Tibial artery (tissue), 4 donors: ENCODE results near the gene ARFGEF3.

Experiments used
- DNase-seq, 2 donors: peaks; one replicate each; pipeline ENCODE4 v3.0.0-alpha.2; 2019
- H3K27ac ChIP-seq, 2 donors: fragments of 200-600 bp; sonication (generic) in 1 of 2; 1 replicate in 1 of 2; 2 replicates in 1 of 2; pipeline ENCODE4 v1.5.1; 2018 to 2019; ENCODE audit warnings: mild to moderate bottlenecking in 1 of 2
- H3K27me3 ChIP-seq, 2 donors: fragments of 200-600 bp; sonication (generic) in 1 of 2; one replicate each; pipeline versions ENCODE4 v1.5.1 to v1.6.0; 2016 to 2019
- H3K36me3 ChIP-seq, 3 donors: fragments of 200-600 bp; sonication (generic) in 2 of 3; one replicate each; pipeline ENCODE4 v1.5.1; 2016 to 2019; ENCODE audit warnings: mild to moderate bottlenecking in 2 of 3
- H3K4me1 ChIP-seq, 4 donors: fragments of 200-600 bp; sonication (generic) in 2 of 4; 1 replicate in 3 of 4; 2 replicates in 1 of 4; pipeline ENCODE4 v1.5.1; 2016 to 2019
- H3K4me3 ChIP-seq, 2 donors: fragments of 200-600 bp; sonication (generic) in 1 of 2; 1 replicate in 1 of 2; 2 replicates in 1 of 2; pipeline ENCODE4 v1.5.1; 2018 to 2019; ENCODE audit warnings: mild to moderate bottlenecking in 2 of 2
- H3K9me3 ChIP-seq, 3 donors: fragments of 200-600 bp; sonication (generic) in 1 of 3; one replicate each; pipeline ENCODE4 v1.5.1; 2016 to 2019
- intact Hi-C: fragments of 100-400 bp; cut with DNase I; formaldehyde crosslinking; loops from one replicate; pipeline ENCODE4 v1.15.0; 2023; ENCODE audit warnings: low total_unique reads
- TF ChIP-seq, protein P1 (sequence below), 2 experiments: fragments of 200-600 bp in 1 of 2; fragments of 450-650 bp in 1 of 2; IDR thresholded peaks; one replicate each; pipeline ENCODE4 v1.5.1; 2017 to 2019; ENCODE audit warnings: antibody characterized with exemption in 2 of 2, mild to moderate bottlenecking in 1 of 2, moderate library complexity in 1 of 2

ARFGEF3 gene

GRCh38 chr6:138321934-138322333 lies 160.2 kb downstream of the ARFGEF3 start:
- H3K36me3 ChIP-seq, result peaks cover 0 to 7% (median 0%) of the 10 kb centered on the region in 3 donors
- intact Hi-C loops, result no loop called here
- no peak overlapping the region for H3K4me3 ChIP-seq
- no peaks in the 10 kb centered on the region for H3K27me3 ChIP-seq
- H3K27ac ChIP-seq, result no peak overlapping the region
- DNase-seq, result no peak
- no peaks in the 10 kb centered on the region for H3K9me3 ChIP-seq
- H3K4me1 ChIP-seq, result no peaks in the 10 kb centered on the region
- TF ChIP-seq, protein P1, sequence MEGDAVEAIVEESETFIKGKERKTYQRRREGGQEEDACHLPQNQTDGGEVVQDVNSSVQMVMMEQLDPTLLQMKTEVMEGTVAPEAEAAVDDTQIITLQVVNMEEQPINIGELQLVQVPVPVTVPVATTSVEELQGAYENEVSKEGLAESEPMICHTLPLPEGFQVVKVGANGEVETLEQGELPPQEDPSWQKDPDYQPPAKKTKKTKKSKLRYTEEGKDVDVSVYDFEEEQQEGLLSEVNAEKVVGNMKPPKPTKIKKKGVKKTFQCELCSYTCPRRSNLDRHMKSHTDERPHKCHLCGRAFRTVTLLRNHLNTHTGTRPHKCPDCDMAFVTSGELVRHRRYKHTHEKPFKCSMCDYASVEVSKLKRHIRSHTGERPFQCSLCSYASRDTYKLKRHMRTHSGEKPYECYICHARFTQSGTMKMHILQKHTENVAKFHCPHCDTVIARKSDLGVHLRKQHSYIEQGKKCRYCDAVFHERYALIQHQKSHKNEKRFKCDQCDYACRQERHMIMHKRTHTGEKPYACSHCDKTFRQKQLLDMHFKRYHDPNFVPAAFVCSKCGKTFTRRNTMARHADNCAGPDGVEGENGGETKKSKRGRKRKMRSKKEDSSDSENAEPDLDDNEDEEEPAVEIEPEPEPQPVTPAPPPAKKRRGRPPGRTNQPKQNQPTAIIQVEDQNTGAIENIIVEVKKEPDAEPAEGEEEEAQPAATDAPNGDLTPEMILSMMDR (IDR thresholded peaks at IDR 0.05), result no peak

DNA sequence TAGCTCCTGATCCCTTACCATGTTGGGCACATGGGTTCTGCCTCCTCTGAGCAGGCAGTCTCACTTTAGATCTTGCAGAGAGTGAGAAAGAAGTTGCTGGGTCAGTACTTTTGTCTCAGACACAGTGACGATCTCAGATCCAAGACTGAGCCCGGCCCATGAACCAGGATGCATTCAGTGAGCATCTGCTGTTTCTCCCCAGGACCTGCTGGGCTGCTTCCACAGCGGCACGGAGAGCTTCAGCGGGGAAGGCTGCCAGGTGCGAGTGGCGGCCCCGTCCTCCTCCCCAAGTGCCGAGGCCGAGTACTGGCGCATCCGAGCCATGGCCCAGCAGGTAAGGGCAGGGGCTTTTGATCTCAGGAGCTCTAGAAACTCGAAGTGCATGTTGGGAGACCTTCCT lies 162.1 kb downstream of the ARFGEF3 start:
- H3K27ac ChIP-seq, result no peak overlapping the region
- TF ChIP-seq, protein P1 (IDR thresholded peaks at IDR 0.05), result no peak
- H3K9me3 ChIP-seq, result no peaks in the 10 kb centered on the region
- no peaks in the 10 kb centered on the region for H3K27me3 ChIP-seq
- peaks cover 0 to 7% (median 0%) of the 10 kb centered on the region in 3 donors for H3K36me3 ChIP-seq
- intact Hi-C loops, result no loop called here
- DNase-seq, result no peak
- no peaks in the 10 kb centered on the region for H3K4me1 ChIP-seq
- H3K4me3 ChIP-seq, result no peak overlapping the region

DNA sequence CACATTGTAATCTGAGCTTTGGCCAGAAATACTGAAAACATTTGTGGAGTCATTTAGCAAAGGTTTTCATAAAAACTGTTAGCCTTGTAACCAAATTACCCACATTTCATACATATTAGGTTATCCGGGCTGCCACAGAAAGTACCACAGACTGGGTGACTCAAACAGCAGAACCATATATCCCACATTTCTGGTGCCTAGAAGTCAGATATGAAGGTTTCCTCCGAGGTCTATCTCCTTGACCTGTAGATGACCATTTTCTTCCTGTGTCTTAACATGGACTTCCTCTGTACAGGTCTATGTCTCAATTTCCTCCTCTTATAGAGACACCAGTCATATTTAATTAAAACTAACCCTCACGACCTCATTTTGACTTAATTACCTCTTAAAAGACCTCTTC lies 166.5 kb downstream of the ARFGEF3 start:
- Histone ChIP-seq H3K4me3 (no peak overlapping the region), H3K27ac (no peak overlapping the region), H3K4me1 (no peaks in the 10 kb centered on the region), H3K9me3 (no peaks in the 10 kb centered on the region), H3K27me3 (no peaks in the 10 kb centered on the region), H3K36me3 (peaks cover 0 to 7% (median 0%) of the 10 kb centered on the region in 3 donors)
- TF ChIP-seq, protein P1 (IDR thresholded peaks at IDR 0.05), result no peak
- DNase-seq, result no peak
- intact Hi-C loops, result no loop called here

GRCh38 chr6:138330763-138331162 lies 169.0 kb downstream of the ARFGEF3 start:
- Histone ChIP-seq H3K4me3 (no peak overlapping the region), H3K27ac (no peak overlapping the region), H3K4me1 (no peaks in the 10 kb centered on the region), H3K9me3 (no peaks in the 10 kb centered on the region), H3K27me3 (no peaks in the 10 kb centered on the region), H3K36me3 (peaks cover 0 to 11% (median 0%) of the 10 kb centered on the region in 3 donors)
- TF ChIP-seq, protein P1 (IDR thresholded peaks at IDR 0.05), result no peak
- intact Hi-C loops, result no loop called here
- no peak for DNase-seq

- Histone ChIP-seq H3K4me1 (no peaks in the 10 kb centered on the region), H3K9me3 (no peaks in the 10 kb centered on the region), H3K4me3 (no peak overlapping the region), H3K27ac (no peak overlapping the region), H3K27me3 (no peaks in the 10 kb centered on the region), H3K36me3 (peaks cover 0 to 11% (median 0%) of the 10 kb centered on the region in 3 donors)
- TF ChIP-seq, protein P1 (IDR thresholded peaks at IDR 0.05), result no peak
- no peak for DNase-seq
- intact Hi-C loops, result no loop called here
Observed at GRCh38 chr6:138331444-138331843, 169.7 kb downstream of the ARFGEF3 start.

GRCh38 chr6:138331984-138332383 lies 170.2 kb downstream of the ARFGEF3 start:
- H3K4me3 ChIP-seq, result no peak overlapping the region
- H3K27ac ChIP-seq, result no peak overlapping the region
- H3K4me1 ChIP-seq, result no peaks in the 10 kb centered on the region
- no peaks in the 10 kb centered on the region for H3K27me3 ChIP-seq
- DNase-seq, result no peak
- intact Hi-C loops, result no loop called here
- H3K36me3 ChIP-seq, result peaks cover 0 to 11% (median 0%) of the 10 kb centered on the region in 3 donors
- no peaks in the 10 kb centered on the region for H3K9me3 ChIP-seq
- TF ChIP-seq, protein P1 (IDR thresholded peaks at IDR 0.05), result no peak
